ENCODE data around the gene MROH9.

GRCh38 chr1:171084870-171085269, 149.5 kb downstream of the MROH9 start:
- TF ChIP-seq CTCF (optimal IDR thresholded peaks at IDR 0.05 in 1 of 3, IDR thresholded peaks at IDR 0.05 in 1 of 3, conservative IDR thresholded peaks at IDR 0.05 in 1 of 3; ENCODE audit: extremely low read depth in 1 of 3, insufficient read depth in 2 of 3, low read length in 3 of 3) (no peak), EZH2 (IDR thresholded peaks at IDR 0.05; ENCODE audit: low read length) (no peak)
